Heart left ventricle (tissue), 16 donors: Measurements from ENCODE around the gene TXNL4A. TPM values are rescaled to one million over a fixed set of nuclear protein-coding genes. Genes with fewer than 3 reads are reported as not detected.

ENCODE experiments used
- ATAC-seq, 4 donors: fragments of 200-7000 bp; cut with Tn5 transposase; one replicate each; pipeline ENCODE4 v1.9.1; 2020 to 2022; ENCODE audit warnings: moderate library complexity in 4 of 4, mild to moderate bottlenecking in 3 of 4, moderate number of reproducible peaks in 1 of 4
- DNase-seq, 5 donors: peaks; one replicate each; pipeline ENCODE4 v3.0.0-alpha.2; 2020
- H3K27ac ChIP-seq, 12 donors: fragments of 200-600 bp; sonication (generic) in 4 of 12; one replicate each; pipeline versions ENCODE4 v1.5.0 to v1.8.0; 2016 to 2022; ENCODE audit warnings: mild to moderate bottlenecking in 2 of 12
- H3K27me3 ChIP-seq, 9 donors: fragments of 200-600 bp; sonication (generic) in 2 of 9; one replicate each; pipeline versions ENCODE4 v1.5.1 to v1.8.0; 2016 to 2022; ENCODE audit warnings: mild to moderate bottlenecking in 3 of 9
- H3K36me3 ChIP-seq, 9 donors: fragments of 200-600 bp; sonication (generic) in 2 of 9; one replicate each; pipeline versions ENCODE4 v1.5.0 to v1.8.0; 2018 to 2022; ENCODE audit warnings: mild to moderate bottlenecking in 2 of 9
- H3K4me1 ChIP-seq, 12 donors: fragments of 200-600 bp; sonication (generic) in 4 of 12; one replicate each; pipeline versions ENCODE4 v1.5.0 to v1.8.0; 2016 to 2022; ENCODE audit warnings: mild to moderate bottlenecking in 3 of 12
- H3K4me3 ChIP-seq, 12 donors: fragments of 200-600 bp; sonication (generic) in 4 of 12; one replicate each; pipeline versions ENCODE4 v1.5.0 to v1.8.0; 2017 to 2022; ENCODE audit warnings: mild to moderate bottlenecking in 9 of 12, moderate library complexity in 4 of 12
- H3K9me3 ChIP-seq, 12 donors: fragments of 200-600 bp; sonication (generic) in 4 of 12; one replicate each; pipeline versions ENCODE4 v1.5.0 to v1.8.0; 2016 to 2022; ENCODE audit warnings: mild to moderate bottlenecking in 1 of 12
- POLR2A ChIP-seq, 2 donors: fragments of 450-650 bp; IDR thresholded peaks; one replicate each; pipeline ENCODE4 v1.6.1; 2017; ENCODE audit warnings: antibody characterized with exemption in 2 of 2, mild to moderate bottlenecking in 2 of 2, moderate library complexity in 2 of 2
- WGBS, 4 donors: extraction: QIAGEN DNeasy Blood & Tissue Kit in 2 of 4; methylation state at CpG; one replicate each; pipeline versions ENCODE4 v1.1.5 to v1.1.7; 2013 to 2018; 5-methylcytosine and 5-hydroxymethylcytosine counted together
- intact Hi-C, 10 donors: fragments of 100-400 bp; cut with DNase I; formaldehyde crosslinking; loops; one replicate each; pipeline versions ENCODE4 v1.11.1 to v1.14.2; 2022
- long read RNA-seq, 3 donors: library from polyadenylated mRNA; unstranded; transcript quantifications; one replicate each; pipeline ENCODE4 v2.0.0, GENCODE V29; 2020 to 2021
- polyA plus RNA-seq, 2 donors: library from polyadenylated mRNA; stranded (reverse); fragments of 200-250 nt; gene quantifications; one replicate each; pipeline ENCODE4 v1.2.3, GENCODE V29; 2013
- total RNA-seq, 9 donors: library from RNA; depleted of rRNA in 2 of 9; stranded (reverse); fragments of >200 nt in 2 of 9; fragmentation: NEBNext Ultra II Directional in 3 of 9; extraction: Animal tissue kit (Norgen Biotek cat#: 25700) in 3 of 9; gene quantifications; one replicate each; pipeline versions ENCODE4 v1.1.0 to v1.2.4, GENCODE V29; 2016 to 2023
- TF ChIP-seq, protein P1 (sequence below), 12 donors: fragments of 200-600 bp; sonication (generic) in 4 of 12; IDR thresholded peaks; one replicate each; pipeline versions ENCODE4 v1.5.0 to v1.8.0; 2018 to 2022; ENCODE audit warnings: antibody characterized with exemption in 12 of 12, mild to moderate bottlenecking in 5 of 12
- donor health status: ischemic (EF 13 %, LVEDD 7.1; RV severe dilation, severe dysfunction).
- donor health status: healthy with polysubstance abuse.
- donor health status: DM: no; HTN: yes; CAD: no.
- donor health status: DM: no; HTN: no; CAD: no.
- donor health status: ischemic (EF 25% LVEDD 6.9; RV normal size, moderate dysfunction).
- donor health status: ischemic (EF 25% LVEDD 5.7; RV mildly dilated, moderate dysfunction).
- donor health status: healthy.
- donor health status: DM: yes; HTN: yes; CAD: no.
- donor health status: ischemic (EF 35%, LVEDD 5.7; RV mildly dilated, moderate dysfunction).
- donor health status: nonischemic (EF 11% LVEDD 7.7; RV severe dilation, severe dysfunction).
- donor health status: DM: yes; HTN: yes; CAD: no.
- donor health status: PGD.
- donor health status: ischemic (EF 29% LVEDD 5.4; RV normal size, mild dysfunction).
- donor health status: nonischemic (EF 23%, LVEDD 6.1; RV moderate dilation, normal function).

Gene TXNL4A, protein sequence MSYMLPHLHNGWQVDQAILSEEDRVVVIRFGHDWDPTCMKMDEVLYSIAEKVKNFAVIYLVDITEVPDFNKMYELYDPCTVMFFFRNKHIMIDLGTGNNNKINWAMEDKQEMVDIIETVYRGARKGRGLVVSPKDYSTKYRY
- 100 to 1,000 TPM in 2 of 9 donors, 10 to 100 TPM in 7; 35.2 to 113 (median 90.9) TPM for total RNA-seq
- 100 to 1,000 TPM in 1 of 2 donors, 10 to 100 TPM in 1; 94.6 to 139 TPM for polyA plus RNA-seq
- long read RNA-seq, donor 1, transcript TXNL4A-202 (4 exons, 803 nt) = minor isoform, 10 of 69 reads
- long read RNA-seq, donor 1, transcript TXNL4A-201 (3 exons, 3,504 nt) = major isoform, 48 of 69 reads
- long read RNA-seq, donor 1, partial matches to known transcripts = 0 of 69 reads
- long read RNA-seq, donor 1, other reads (novel, unspliced or antisense) = 9 of 69 reads
- long read RNA-seq, donor 2, partial matches to known transcripts = 0 of 1 reads
- long read RNA-seq, donor 2, other reads (novel, unspliced or antisense) = 0 of 1 reads
- long read RNA-seq, donor 3, transcript TXNL4A-201 (3 exons, 3,504 nt) = major isoform, 61 of 76 reads
- long read RNA-seq, donor 3, transcript TXNL4A-202 (4 exons, 803 nt) = minor isoform, 5 of 76 reads
- long read RNA-seq, donor 3, partial matches to known transcripts = 0 of 76 reads
- long read RNA-seq, donor 3, other reads (novel, unspliced or antisense) = 7 of 76 reads

DNA sequence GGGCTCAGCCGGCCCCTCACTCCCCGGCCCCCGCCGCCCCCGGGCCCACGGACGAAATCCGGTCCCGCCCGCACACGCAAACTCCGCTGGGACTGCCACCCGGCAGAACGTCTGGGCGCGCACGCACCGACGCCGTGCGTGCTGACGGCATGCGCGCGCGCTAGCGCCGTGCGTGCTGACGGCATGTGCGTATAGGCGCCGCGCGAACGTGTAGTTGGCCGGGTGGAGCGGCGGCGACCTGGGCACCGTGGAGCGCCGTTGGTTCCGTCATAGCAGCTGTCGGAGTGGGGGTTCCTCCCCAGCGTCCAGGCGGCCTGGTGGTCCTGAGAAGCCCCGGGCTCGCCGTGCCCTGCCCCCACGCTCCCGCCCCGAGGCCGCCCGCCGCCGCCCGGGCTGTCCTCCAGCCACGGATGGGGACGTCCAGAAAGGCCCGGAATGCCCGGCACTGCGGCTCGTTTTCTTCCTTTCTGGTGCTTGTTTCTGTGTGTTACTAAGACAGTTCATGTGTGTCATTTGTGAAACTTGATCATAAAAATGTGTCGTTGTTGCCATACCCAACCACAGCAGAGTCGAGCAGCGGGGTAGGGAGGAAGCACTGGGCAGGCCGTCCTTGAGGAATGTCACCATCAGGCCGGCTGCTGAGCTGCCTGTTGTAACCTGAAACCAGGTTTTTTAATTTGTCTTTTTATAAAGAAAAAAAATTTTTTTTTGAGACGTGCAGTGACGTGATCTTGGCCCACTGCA, at the start of gene TXNL4A:
Gene TXNL4A, minus strand, starts transcription at position 113 of the 744 bp plus-strand sequence. CDS start 171 bp downstream, outside the sequence.
- H3K4me1 ChIP-seq = peaks cover 0 to 40% (median 19%) of the 10 kb centered on the region in 12 donors
- 0 to 1% (median 1%) methylated on average over 23 to 71 of the region's 71 CpGs for WGBS, 4 donors
- DNase-seq (peak; percentile 86 to 93 (median 90)), ATAC-seq (peak; percentile 97 to 99 (median 98))
- H3K4me3 ChIP-seq = peak within 1 kb of the TSS; percentile 67 to 99 (median 92)
- peaks cover 0 to 29% (median 10%) of the 10 kb centered on the region in 9 donors for H3K36me3 ChIP-seq
- intact Hi-C loops = loop anchor here in 7 of 10 donors (1.0 to 10.0 kb wide), 10 partner anchors 36 to 84 kb away; partner anchors contain the start of genes RBFA (in 5 of the 7) and SLC66A2 (in 2 of the 7)
- peak within 1 kb of the TSS; percentile 84 to 99 (median 96) for H3K27ac ChIP-seq
- TF ChIP-seq, protein P1, sequence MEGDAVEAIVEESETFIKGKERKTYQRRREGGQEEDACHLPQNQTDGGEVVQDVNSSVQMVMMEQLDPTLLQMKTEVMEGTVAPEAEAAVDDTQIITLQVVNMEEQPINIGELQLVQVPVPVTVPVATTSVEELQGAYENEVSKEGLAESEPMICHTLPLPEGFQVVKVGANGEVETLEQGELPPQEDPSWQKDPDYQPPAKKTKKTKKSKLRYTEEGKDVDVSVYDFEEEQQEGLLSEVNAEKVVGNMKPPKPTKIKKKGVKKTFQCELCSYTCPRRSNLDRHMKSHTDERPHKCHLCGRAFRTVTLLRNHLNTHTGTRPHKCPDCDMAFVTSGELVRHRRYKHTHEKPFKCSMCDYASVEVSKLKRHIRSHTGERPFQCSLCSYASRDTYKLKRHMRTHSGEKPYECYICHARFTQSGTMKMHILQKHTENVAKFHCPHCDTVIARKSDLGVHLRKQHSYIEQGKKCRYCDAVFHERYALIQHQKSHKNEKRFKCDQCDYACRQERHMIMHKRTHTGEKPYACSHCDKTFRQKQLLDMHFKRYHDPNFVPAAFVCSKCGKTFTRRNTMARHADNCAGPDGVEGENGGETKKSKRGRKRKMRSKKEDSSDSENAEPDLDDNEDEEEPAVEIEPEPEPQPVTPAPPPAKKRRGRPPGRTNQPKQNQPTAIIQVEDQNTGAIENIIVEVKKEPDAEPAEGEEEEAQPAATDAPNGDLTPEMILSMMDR (IDR thresholded peaks at IDR 0.05) = no peak
- TF ChIP-seq POLR2A (IDR thresholded peaks at IDR 0.05) = peak; percentile 58 to 94
- H3K27me3 ChIP-seq = no peaks in the 10 kb centered on the region
- H3K9me3 ChIP-seq = no peaks in the 10 kb centered on the region

DNA sequence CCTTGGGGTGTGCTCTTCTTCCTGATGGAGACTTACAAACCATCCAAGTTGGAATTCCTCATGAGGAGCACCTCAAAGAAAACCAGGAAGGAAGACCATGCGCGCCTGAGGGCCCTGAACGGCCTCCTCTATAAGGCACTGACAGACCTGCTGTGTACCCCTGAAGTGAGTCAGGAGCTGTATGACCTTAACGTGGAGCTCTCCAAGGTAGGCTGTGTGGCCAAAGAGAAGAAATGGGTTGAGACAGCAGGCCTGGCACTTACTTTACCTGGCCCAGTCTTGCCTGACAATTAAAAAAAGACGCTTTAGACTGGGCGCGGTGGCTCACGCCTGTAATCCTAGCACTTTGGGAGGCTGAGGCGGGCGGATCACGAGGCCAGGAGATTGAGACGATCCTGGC, 48.9 kb upstream of the TXNL4A start:
- 93 to 97% (median 95%) methylated on average over 12 of the region's 12 CpGs for WGBS, 4 donors
- intact Hi-C loops = loop anchor here in 7 of 10 donors (5.0 to 10.0 kb wide), 4 partner anchors 52 to 642 kb away; partner anchors contain the start of genes ADNP2 (in 3 of the 7), TXNL4A (in 2 of the 7), NFATC1 (in 1 of the 7) and SLC66A2 (in 1 of the 7)
- no peak overlapping the region for H3K4me3 ChIP-seq
- no peaks in the 10 kb centered on the region for H3K27me3 ChIP-seq
- H3K4me1 ChIP-seq = peaks cover 0 to 18% (median 10%) of the 10 kb centered on the region in 12 donors
- TF ChIP-seq POLR2A (IDR thresholded peaks at IDR 0.05) = no peak
- TF ChIP-seq, protein P1 (IDR thresholded peaks at IDR 0.05) = no peak
- no peak overlapping the region for H3K27ac ChIP-seq
- ATAC-seq (no peak), DNase-seq (no peak)
- H3K36me3 ChIP-seq = peaks cover 0 to 30% (median 16%) of the 10 kb centered on the region in 9 donors
- no peaks in the 10 kb centered on the region for H3K9me3 ChIP-seq

DNA sequence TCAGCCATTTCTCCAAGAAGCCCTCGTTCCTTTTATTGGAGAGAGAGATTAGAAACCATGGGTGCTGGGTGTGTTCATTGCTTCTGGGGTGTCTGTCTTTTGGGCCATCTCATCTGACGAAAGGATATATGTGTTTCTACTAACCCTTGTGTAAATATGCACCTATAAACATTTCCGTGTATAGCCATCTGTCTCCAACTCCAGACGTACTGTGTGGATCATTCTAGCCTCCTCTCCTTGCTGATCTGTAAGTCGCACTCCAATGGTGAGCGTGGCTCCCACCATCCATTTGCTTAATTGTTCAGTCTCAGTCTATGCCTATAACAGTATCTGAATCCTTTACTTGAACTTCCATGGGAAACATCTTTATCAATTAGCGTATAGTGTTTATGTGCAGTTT, 47.6 kb upstream of the TXNL4A start:
- intact Hi-C loops = loop anchor here in 8 of 10 donors (2.0 to 10.0 kb wide), 8 partner anchors 47 to 641 kb away; partner anchors contain the start of genes ADNP2 (in 4 of the 8), TXNL4A (in 3 of the 8), CTDP1 (in 2 of the 8) and NFATC1 (in 1 of the 8)
- Histone ChIP-seq H3K27me3 (no peaks in the 10 kb centered on the region), H3K9me3 (no peaks in the 10 kb centered on the region), H3K4me3 (no peak overlapping the region), H3K4me1 (peaks cover 0 to 18% (median 10%) of the 10 kb centered on the region in 12 donors), H3K27ac (no peak overlapping the region), H3K36me3 (peaks cover 0 to 25% (median 11%) of the 10 kb centered on the region in 9 donors)
- WGBS, 4 donors = 94 to 97% (median 95%) methylated on average over 7 of the region's 7 CpGs
- no peak for TF ChIP-seq POLR2A (IDR thresholded peaks at IDR 0.05)
- TF ChIP-seq, protein P1 (IDR thresholded peaks at IDR 0.05) = no peak
- ATAC-seq (no peak), DNase-seq (no peak)
